ENCODE results near the gene CACNA1I. TPM values are rescaled to one million over a fixed set of nuclear protein-coding genes. Genes with fewer than 3 reads are reported as not detected.
A peak's percentile ranks its signal among the peaks of the same experiment; 100 is the strongest.

CACNA1I gene
- total and polyA plus RNA-seq, 2 donors from 2014 or later = 0.63 TPM; not detected in 1

GRCh38 chr22:39717099-39717498 is 146.5 kb downstream of the CACNA1I start:
- TF ChIP-seq CTCF (IDR thresholded peaks at IDR 0.05; ENCODE audit: borderline replicate concordance, extremely low read depth, insufficient read depth) = no peak
- no peak overlapping the region for H3K27ac ChIP-seq (ENCODE audit: low read depth in 2 of 2, low read length in 2 of 2)
- H3K4me3 ChIP-seq (ENCODE audit: low read length in 3 of 3) = no peak overlapping the region
- H3K9ac ChIP-seq (ENCODE audit: low read length in 3 of 3) = no peak overlapping the region
- no peaks in the 10 kb centered on the region for H3K9me3 ChIP-seq (ENCODE audit: control insufficient read depth in 2 of 3, insufficient read depth in 1 of 3, low read length in 3 of 3)
- intact Hi-C loops (cut with DNase I) = no loop called here
- H3K27me3 ChIP-seq (ENCODE audit: control insufficient read depth, insufficient read depth, low read length) = no peaks in the 10 kb centered on the region
- FAIRE-seq (no peak), DNase-seq (peak in 2 of 5 donors; percentile 9 to 12)
- H3K4me1 ChIP-seq (ENCODE audit: control insufficient read depth in 2 of 3, insufficient read depth in 2 of 3, low read depth in 1 of 3, low read length in 3 of 3) = no peaks in the 10 kb centered on the region
- no peaks in the 10 kb centered on the region for H3K36me3 ChIP-seq (ENCODE audit: control insufficient read depth in 2 of 3, insufficient read depth in 3 of 3, low read length in 3 of 3)

- intact Hi-C loops (cut with DNase I) = no loop called here
- no peak for FAIRE-seq
- no peaks in the 10 kb centered on the region for H3K9me3 ChIP-seq (ENCODE audit: control insufficient read depth in 2 of 3, insufficient read depth in 1 of 3, low read length in 3 of 3)
- DNase-seq = no peak
- no peak overlapping the region for H3K4me3 ChIP-seq (ENCODE audit: low read length in 3 of 3)
- H3K36me3 ChIP-seq (ENCODE audit: control insufficient read depth in 2 of 3, insufficient read depth in 3 of 3, low read length in 3 of 3) = no peaks in the 10 kb centered on the region
- no peaks in the 10 kb centered on the region for H3K27me3 ChIP-seq (ENCODE audit: control insufficient read depth, insufficient read depth, low read length)
- H3K27ac ChIP-seq (ENCODE audit: low read depth in 2 of 2, low read length in 2 of 2) = no peak overlapping the region
- H3K9ac ChIP-seq (ENCODE audit: low read length in 3 of 3) = no peak overlapping the region
- TF ChIP-seq CTCF (IDR thresholded peaks at IDR 0.05; ENCODE audit: borderline replicate concordance, extremely low read depth, insufficient read depth) = no peak
- no peaks in the 10 kb centered on the region for H3K4me1 ChIP-seq (ENCODE audit: control insufficient read depth in 2 of 3, insufficient read depth in 2 of 3, low read depth in 1 of 3, low read length in 3 of 3)
Observed at GRCh38 chr22:39718206-39718605, 147.7 kb downstream of the CACNA1I start.

GRCh38 chr22:39718921-39719475 is 148.4 kb downstream of the CACNA1I start:
- no peaks in the 10 kb centered on the region for H3K36me3 ChIP-seq (ENCODE audit: control insufficient read depth in 2 of 3, insufficient read depth in 3 of 3, low read length in 3 of 3)
- no peak overlapping the region for H3K27ac ChIP-seq (ENCODE audit: low read depth in 2 of 2, low read length in 2 of 2)
- H3K27me3 ChIP-seq (ENCODE audit: control insufficient read depth, insufficient read depth, low read length) = no peaks in the 10 kb centered on the region
- no peak overlapping the region for H3K9ac ChIP-seq (ENCODE audit: low read length in 3 of 3)
- H3K4me1 ChIP-seq (ENCODE audit: control insufficient read depth in 2 of 3, insufficient read depth in 2 of 3, low read depth in 1 of 3, low read length in 3 of 3) = no peaks in the 10 kb centered on the region
- FAIRE-seq (no peak), DNase-seq (peak in 1 of 5 donors; percentile 16)
- intact Hi-C loops (cut with DNase I) = no loop called here
- TF ChIP-seq CTCF (IDR thresholded peaks at IDR 0.05; ENCODE audit: borderline replicate concordance, extremely low read depth, insufficient read depth) = no peak
- H3K4me3 ChIP-seq (ENCODE audit: low read length in 3 of 3) = no peak overlapping the region
- no peaks in the 10 kb centered on the region for H3K9me3 ChIP-seq (ENCODE audit: control insufficient read depth in 2 of 3, insufficient read depth in 1 of 3, low read length in 3 of 3)
